ENCODE results near the gene HAS3.

Gene HAS3

GRCh38 chr16:69110406-69110805, 5.0 kb downstream of the HAS3 start:
- H3K27me3 Mint-ChIP-seq, result peaks cover 16% of the 10 kb centered on the region
- no peak overlapping the region for H3K27ac Mint-ChIP-seq
- no peaks in the 10 kb centered on the region for H3K9me3 Mint-ChIP-seq
- H3K36me3 Mint-ChIP-seq, result peaks cover 9% of the 10 kb centered on the region
- H3K4me1 Mint-ChIP-seq, result peaks cover 18% of the 10 kb centered on the region
- H3K4me3 Mint-ChIP-seq, result no peak overlapping the region

GRCh38 chr16:69111216-69111875, 5.9 kb downstream of the HAS3 start:
- Mint-ChIP-seq H3K27ac (no peak overlapping the region), H3K4me3 (no peak overlapping the region), H3K36me3 (peaks cover 9% of the 10 kb centered on the region), H3K9me3 (no peaks in the 10 kb centered on the region), H3K4me1 (peaks cover 13% of the 10 kb centered on the region), H3K27me3 (peaks cover 14% of the 10 kb centered on the region)

- H3K4me1 Mint-ChIP-seq, result peaks cover 11% of the 10 kb centered on the region
- H3K4me3 Mint-ChIP-seq, result no peak overlapping the region
- H3K9me3 Mint-ChIP-seq, result no peaks in the 10 kb centered on the region
- peaks cover 14% of the 10 kb centered on the region for H3K27me3 Mint-ChIP-seq
- H3K36me3 Mint-ChIP-seq, result peaks cover 9% of the 10 kb centered on the region
- H3K27ac Mint-ChIP-seq, result no peak overlapping the region
Measured at GRCh38 chr16:69111876-69112230, 6.4 kb downstream of the HAS3 start.

- H3K27me3 Mint-ChIP-seq, result peaks cover 11% of the 10 kb centered on the region
- peaks cover 9% of the 10 kb centered on the region for H3K36me3 Mint-ChIP-seq
- peaks cover 6% of the 10 kb centered on the region for H3K4me1 Mint-ChIP-seq
- H3K4me3 Mint-ChIP-seq, result no peak overlapping the region
- H3K9me3 Mint-ChIP-seq, result no peaks in the 10 kb centered on the region
- H3K27ac Mint-ChIP-seq, result no peak overlapping the region
Measured at GRCh38 chr16:69112285-69113129, 7.1 kb downstream of the HAS3 start.

GRCh38 chr16:69113216-69113615, 7.8 kb downstream of the HAS3 start:
- peaks cover 7% of the 10 kb centered on the region for H3K27me3 Mint-ChIP-seq
- no peak overlapping the region for H3K27ac Mint-ChIP-seq
- peaks cover 7% of the 10 kb centered on the region for H3K4me1 Mint-ChIP-seq
- H3K4me3 Mint-ChIP-seq, result no peak overlapping the region
- no peaks in the 10 kb centered on the region for H3K9me3 Mint-ChIP-seq
- H3K36me3 Mint-ChIP-seq, result peaks cover 9% of the 10 kb centered on the region

GRCh38 chr16:69114346-69114975, 9.0 kb downstream of the HAS3 start:
- Mint-ChIP-seq H3K9me3 (no peaks in the 10 kb centered on the region), H3K36me3 (peaks cover 12% of the 10 kb centered on the region), H3K4me1 (peaks cover 8% of the 10 kb centered on the region), H3K27me3 (peaks cover 3% of the 10 kb centered on the region), H3K4me3 (no peak overlapping the region), H3K27ac (no peak overlapping the region)

- Mint-ChIP-seq H3K4me1 (peaks cover 8% of the 10 kb centered on the region), H3K27me3 (no peaks in the 10 kb centered on the region), H3K36me3 (peaks cover 8% of the 10 kb centered on the region), H3K27ac (no peak overlapping the region), H3K9me3 (no peaks in the 10 kb centered on the region), H3K4me3 (no peak overlapping the region)
Measured at GRCh38 chr16:69114976-69115355, 9.5 kb downstream of the HAS3 start.

GRCh38 chr16:69115361-69115760, 9.9 kb downstream of the HAS3 start:
- Mint-ChIP-seq H3K27ac (no peak overlapping the region), H3K4me1 (peaks cover 8% of the 10 kb centered on the region), H3K4me3 (no peak overlapping the region), H3K36me3 (peaks cover 8% of the 10 kb centered on the region), H3K9me3 (no peaks in the 10 kb centered on the region), H3K27me3 (no peaks in the 10 kb centered on the region)

GRCh38 chr16:69115837-69116236, 10.4 kb downstream of the HAS3 start:
- H3K27ac Mint-ChIP-seq, result no peak overlapping the region

GRCh38 chr16:69116256-69116875, 10.9 kb downstream of the HAS3 start:
- Mint-ChIP-seq H3K27ac (no peak overlapping the region), H3K4me1 (peaks cover 8% of the 10 kb centered on the region), H3K4me3 (no peak overlapping the region), H3K9me3 (no peaks in the 10 kb centered on the region), H3K36me3 (peaks cover 5% of the 10 kb centered on the region), H3K27me3 (no peaks in the 10 kb centered on the region)

More at GRCh38 chr16:69115837-69116236, 10.4 kb downstream of the HAS3 start:
- H3K4me3 Mint-ChIP-seq, result no peak overlapping the region
- no peaks in the 10 kb centered on the region for H3K27me3 Mint-ChIP-seq
- H3K36me3 Mint-ChIP-seq, result peaks cover 4% of the 10 kb centered on the region
- peaks cover 8% of the 10 kb centered on the region for H3K4me1 Mint-ChIP-seq
- no peaks in the 10 kb centered on the region for H3K9me3 Mint-ChIP-seq

GRCh38 chr16:69116906-69117305, 11.5 kb downstream of the HAS3 start:
- no peak overlapping the region for H3K27ac Mint-ChIP-seq
- peaks cover 5% of the 10 kb centered on the region for H3K36me3 Mint-ChIP-seq
- no peaks in the 10 kb centered on the region for H3K9me3 Mint-ChIP-seq
- H3K4me3 Mint-ChIP-seq, result no peak overlapping the region
- no peaks in the 10 kb centered on the region for H3K27me3 Mint-ChIP-seq
- H3K4me1 Mint-ChIP-seq, result peaks cover 8% of the 10 kb centered on the region

GRCh38 chr16:69118468-69118867, 13.0 kb downstream of the HAS3 start:
- Mint-ChIP-seq H3K4me1 (peaks cover 8% of the 10 kb centered on the region), H3K9me3 (no peaks in the 10 kb centered on the region), H3K27ac (no peak overlapping the region), H3K4me3 (no peak overlapping the region), H3K36me3 (peaks cover 5% of the 10 kb centered on the region), H3K27me3 (no peaks in the 10 kb centered on the region)

GRCh38 chr16:69118994-69119393, 13.5 kb downstream of the HAS3 start:
- Mint-ChIP-seq H3K4me1 (peaks cover 10% of the 10 kb centered on the region), H3K4me3 (no peak overlapping the region), H3K27me3 (no peaks in the 10 kb centered on the region), H3K27ac (no peak overlapping the region), H3K36me3 (peaks cover 5% of the 10 kb centered on the region), H3K9me3 (no peaks in the 10 kb centered on the region)

- Mint-ChIP-seq H3K27me3 (no peaks in the 10 kb centered on the region), H3K27ac (no peak overlapping the region), H3K4me1 (peaks cover 12% of the 10 kb centered on the region), H3K36me3 (peaks cover 5% of the 10 kb centered on the region), H3K4me3 (no peak overlapping the region), H3K9me3 (no peaks in the 10 kb centered on the region)
Measured at GRCh38 chr16:69119536-69119935, 14.1 kb downstream of the HAS3 start.

GRCh38 chr16:69120096-69120664, 14.7 kb downstream of the HAS3 start:
- Mint-ChIP-seq H3K36me3 (peaks cover 5% of the 10 kb centered on the region), H3K27ac (no peak overlapping the region), H3K4me3 (no peak overlapping the region), H3K9me3 (no peaks in the 10 kb centered on the region), H3K4me1 (peaks cover 12% of the 10 kb centered on the region), H3K27me3 (no peaks in the 10 kb centered on the region)

Data from activated naive CD4-positive, alpha-beta T cell treated with anti-CD3 and anti-CD28 coated beads, Interleukin-2, amount 50 U/mL, for 24 hours (primary cell).